ENCODE data around the gene CLIP4.

The CLIP4 gene

GRCh38 chr2:29139152-29139551, 23.9 kb downstream of the CLIP4 start:
- no peak for DNase-seq

GRCh38 chr2:29139731-29140130, 24.5 kb downstream of the CLIP4 start:
- DNase-seq, result no peak

- no peak for DNase-seq
Measured at GRCh38 chr2:29143657-29144056, 28.4 kb downstream of the CLIP4 start.

- no peak for DNase-seq
Measured at GRCh38 chr2:29146197-29146596, 31.0 kb downstream of the CLIP4 start.

- no peak for DNase-seq
Measured at GRCh38 chr2:29147963-29148362, 32.7 kb downstream of the CLIP4 start.

GRCh38 chr2:29154610-29155009, 39.4 kb downstream of the CLIP4 start:
- no peak for DNase-seq

- no peak for DNase-seq
Measured at GRCh38 chr2:29155578-29155977, 40.4 kb downstream of the CLIP4 start.

GRCh38 chr2:29157131-29157530, 41.9 kb downstream of the CLIP4 start:
- DNase-seq, result no peak

GRCh38 chr2:29159125-29159524, 43.9 kb downstream of the CLIP4 start:
- no peak for DNase-seq

- no peak for DNase-seq
Measured at GRCh38 chr2:29160184-29160583, 45.0 kb downstream of the CLIP4 start.

- DNase-seq, result no peak
Measured at GRCh38 chr2:29162204-29162928, 47.2 kb downstream of the CLIP4 start.

- no peak for DNase-seq
Measured at GRCh38 chr2:29164091-29164846, 49.1 kb downstream of the CLIP4 start.

GRCh38 chr2:29165362-29166241, 50.4 kb downstream of the CLIP4 start:
- DNase-seq, result no peak

- no peak for DNase-seq
Measured at GRCh38 chr2:29166242-29167039, 51.2 kb downstream of the CLIP4 start.

GRCh38 chr2:29174937-29175336, 59.7 kb downstream of the CLIP4 start:
- no peak for DNase-seq

- DNase-seq, result no peak
Measured at GRCh38 chr2:29175338-29175737, 60.1 kb downstream of the CLIP4 start.

GRCh38 chr2:29182334-29182733, 67.1 kb downstream of the CLIP4 start:
- DNase-seq, result no peak

GRCh38 chr2:29182920-29183319, 67.7 kb downstream of the CLIP4 start:
- DNase-seq, result no peak

GRCh38 chr2:29184531-29184930, 69.3 kb downstream of the CLIP4 start:
- no peak for DNase-seq

GRCh38 chr2:29186817-29187216, 71.6 kb downstream of the CLIP4 start:
- DNase-seq, result no peak

- no peak for DNase-seq
Measured at GRCh38 chr2:29187926-29188325, 72.7 kb downstream of the CLIP4 start.

- DNase-seq, result peak; percentile 21
Measured at GRCh38 chr2:29189052-29189451, 73.8 kb downstream of the CLIP4 start.

- DNase-seq, result no peak
Measured at GRCh38 chr2:29191817-29192216, 76.6 kb downstream of the CLIP4 start.

All from T-helper 9 cell (primary cell).